Fibroblast of villous mesenchyme (primary cell): ENCODE measurements around the gene RFC1. TPM values are rescaled to one million over a fixed set of nuclear protein-coding genes. Genes with fewer than 3 reads are reported as not detected.
"Not testable (repeated sequence)": the region's sequence is repeated elsewhere in the genome, so short reads cannot be mapped to it uniquely, and the experiment has no call there.

Experiments
- DNase-seq: peaks from one replicate; pipeline ENCODE4 v3.0.0-alpha.2; 2010; ENCODE audit warnings: low read depth
- H3K4me3 ChIP-seq: 2 replicates; pipeline ENCODE4 v1.5.1; 2011; ENCODE audit warnings: low read depth, mild to moderate bottlenecking, low read length
- CTCF ChIP-seq: IDR thresholded peaks from 2 replicates; pipeline ENCODE4 v1.5.1; 2012; ENCODE audit warnings: low read depth, mild to moderate bottlenecking, low read length; ENCODE audit not compliant: insufficient read depth
- total RNA-seq: library from RNA; depleted of rRNA; stranded (reverse); fragments of >200 nt; gene quantifications from 2 replicates; pipeline ENCODE4 v1.2.3, GENCODE V29; 2012

Gene RFC1
- total RNA-seq, 1 donor = 55.3 TPM

- no peak overlapping the region for H3K4me3 ChIP-seq
- no peak for DNase-seq
- no peak for TF ChIP-seq CTCF
Measured at GRCh38 chr4:39394706-39395105, 28.5 kb upstream of the RFC1 start.

- DNase-seq = no peak
- H3K4me3 ChIP-seq = no peak overlapping the region
- TF ChIP-seq CTCF = no peak
Measured at GRCh38 chr4:39390603-39391002, 24.4 kb upstream of the RFC1 start.

GRCh38 chr4:39384563-39384962 is 18.4 kb upstream of the RFC1 start:
- H3K4me3 ChIP-seq = no peak overlapping the region
- no peak for TF ChIP-seq CTCF
- no peak for DNase-seq

- H3K4me3 ChIP-seq = no peak overlapping the region
- DNase-seq = no peak
- TF ChIP-seq CTCF = no peak
Measured at GRCh38 chr4:39383690-39384089, 17.5 kb upstream of the RFC1 start.

GRCh38 chr4:39375478-39375877 is 9.3 kb upstream of the RFC1 start:
- TF ChIP-seq CTCF = no peak
- DNase-seq = no peak
- H3K4me3 ChIP-seq = no peak overlapping the region

GRCh38 chr4:39371209-39371608 is 5.0 kb upstream of the RFC1 start:
- H3K4me3 ChIP-seq, DNase-seq: not testable (repeated sequence)

- no peak for TF ChIP-seq CTCF
- no peak overlapping the region for H3K4me3 ChIP-seq
- DNase-seq = no peak
Measured at GRCh38 chr4:39369301-39369700, 3.1 kb upstream of the RFC1 start.
